Loucy (cell line): ENCODE results near the gene TRIO.

Experiments used
- H2AFZ ChIP-seq: fragments of 200-600 bp; sonication (generic); 2 replicates; pipeline ENCODE4 v1.6.0; 2016; ENCODE audit warnings: antibody characterized with exemption, mild to moderate bottlenecking, low read length, moderate library complexity
- H3F3A ChIP-seq: fragments of 200-600 bp; 2 replicates; pipeline ENCODE4 v1.6.0; 2016; ENCODE audit warnings: antibody characterized with exemption, low read depth, mild to moderate bottlenecking
- H3K27me3 ChIP-seq: fragments of 200-600 bp; sonication (generic); 2 replicates; pipeline ENCODE4 v1.6.1; 2014; ENCODE audit warnings: low read length, mild to moderate bottlenecking; ENCODE audit not compliant: insufficient read depth, poor library complexity, severe bottlenecking
- H3K36me3 ChIP-seq: fragments of 200-600 bp; sonication (generic); 2 replicates; pipeline ENCODE4 v1.6.1; 2016; ENCODE audit warnings: low read length; ENCODE audit not compliant: insufficient read depth
- H3K4me1 ChIP-seq: fragments of 200-600 bp; sonication (generic); 2 replicates; pipeline ENCODE4 v1.5.1; 2014; ENCODE audit warnings: low read length, mild to moderate bottlenecking; ENCODE audit not compliant: insufficient read depth, poor library complexity, severe bottlenecking
- H3K4me2 ChIP-seq: fragments of 200-600 bp; sonication (generic); 2 replicates; pipeline ENCODE4 v1.6.0; 2014; ENCODE audit warnings: antibody characterized with exemption, low read length, low read depth, mild to moderate bottlenecking; ENCODE audit not compliant: poor library complexity, severe bottlenecking
- H3K4me3 ChIP-seq: fragments of 200-600 bp; sonication (generic); 2 replicates; pipeline ENCODE4 v1.5.1; 2014; ENCODE audit warnings: low read length, mild to moderate bottlenecking, mixed read lengths; ENCODE audit not compliant: poor library complexity, severe bottlenecking
- H3K79me2 ChIP-seq: fragments of 200-600 bp; sonication (generic); 2 replicates; pipeline ENCODE4 v1.6.1; 2014; ENCODE audit warnings: low read length; ENCODE audit not compliant: insufficient read depth
- H3K9ac ChIP-seq: fragments of 200-600 bp; sonication (generic); 2 replicates; pipeline ENCODE4 v1.6.0; 2014; ENCODE audit warnings: mild to moderate bottlenecking, low read depth, low read length, moderate library complexity; ENCODE audit not compliant: poor library complexity, severe bottlenecking
- H3K9me2 ChIP-seq: fragments of 200-600 bp; sonication (generic); replicated peaks from 2 replicates; pipeline ENCODE4 v1.6.1; 2016; ENCODE audit warnings: low read depth, low read length, mixed read lengths
- H3K9me3 ChIP-seq: fragments of 200-600 bp; sonication (generic); 2 replicates; pipeline ENCODE4 v1.6.1; 2014; ENCODE audit warnings: mild to moderate bottlenecking, antibody characterized with exemption, low read length, low read depth; ENCODE audit not compliant: insufficient read depth
- H4K20me1 ChIP-seq: fragments of 200-600 bp; sonication (generic); 2 replicates; pipeline ENCODE4 v1.6.0; 2014; ENCODE audit warnings: antibody characterized with exemption, low read length, mild to moderate bottlenecking; ENCODE audit not compliant: insufficient read depth, poor library complexity, severe bottlenecking
- CTCF ChIP-seq: fragments of 200-600 bp; sonication (generic); conservative IDR thresholded peaks from 2 replicates; pipeline ENCODE4 v1.5.1; 2014; ENCODE audit warnings: mild to moderate bottlenecking, antibody characterized with exemption, low read length
- EZH2phosphoT487 ChIP-seq: fragments of 200-600 bp; IDR thresholded peaks from 2 replicates; pipeline ENCODE4 v1.6.1; 2018; ENCODE audit warnings: antibody characterized with exemption, mild to moderate bottlenecking, moderate library complexity, borderline replicate concordance

TRIO gene

GRCh38 chr5:14356305-14356704, 213.2 kb downstream of the TRIO start:
- no peak overlapping the region for H3K4me3 ChIP-seq
- H3K79me2 ChIP-seq, result no peaks in the 10 kb centered on the region
- no peaks in the 10 kb centered on the region for H3K9me2 ChIP-seq
- H3K9ac ChIP-seq, result no peak overlapping the region
- H3K27me3 ChIP-seq, result no peaks in the 10 kb centered on the region
- H4K20me1 ChIP-seq, result no peaks in the 10 kb centered on the region
- peaks cover 42% of the 10 kb centered on the region; the same call in 1 of the 2 replicates for H3K36me3 ChIP-seq
- no peak overlapping the region for H2AFZ ChIP-seq
- no peaks in the 10 kb centered on the region for H3F3A ChIP-seq
- no peaks in the 10 kb centered on the region for H3K9me3 ChIP-seq
- no peaks in the 10 kb centered on the region for H3K4me1 ChIP-seq
- H3K4me2 ChIP-seq, result no peak overlapping the region
- TF ChIP-seq CTCF, result no peak
- TF ChIP-seq EZH2phosphoT487, result no peak

- Histone ChIP-seq H3K9ac (no peak overlapping the region), H3K79me2 (no peaks in the 10 kb centered on the region)
Measured at GRCh38 chr5:14357441-14357840, 214.3 kb downstream of the TRIO start.

GRCh38 chr5:14357851-14358250, 214.7 kb downstream of the TRIO start:
- TF ChIP-seq EZH2phosphoT487 (no peak), CTCF (no peak)
- H3F3A ChIP-seq, result no peaks in the 10 kb centered on the region

More at GRCh38 chr5:14357441-14357840, 214.3 kb downstream of the TRIO start:
- H3K4me2 ChIP-seq, result no peak overlapping the region
- no peak overlapping the region for H3K4me3 ChIP-seq
- no peaks in the 10 kb centered on the region for H3K27me3 ChIP-seq
- peaks cover 50% of the 10 kb centered on the region; the same call in 1 of the 2 replicates for H3K36me3 ChIP-seq
- H3K4me1 ChIP-seq, result no peaks in the 10 kb centered on the region
- TF ChIP-seq EZH2phosphoT487 (no peak), CTCF (no peak)
- H3F3A ChIP-seq, result no peaks in the 10 kb centered on the region
- no peaks in the 10 kb centered on the region for H3K9me2 ChIP-seq
- H3K9me3 ChIP-seq, result no peaks in the 10 kb centered on the region
- H4K20me1 ChIP-seq, result no peaks in the 10 kb centered on the region
- no peak overlapping the region for H2AFZ ChIP-seq

More at GRCh38 chr5:14357851-14358250, 214.7 kb downstream of the TRIO start:
- H3K4me3 ChIP-seq, result no peak overlapping the region
- no peak overlapping the region for H3K4me2 ChIP-seq
- H3K9me2 ChIP-seq, result no peaks in the 10 kb centered on the region
- no peak overlapping the region for H2AFZ ChIP-seq
- no peaks in the 10 kb centered on the region for H3K4me1 ChIP-seq
- H3K36me3 ChIP-seq, result peaks cover 53% of the 10 kb centered on the region; the same call in 1 of the 2 replicates
- no peaks in the 10 kb centered on the region for H3K79me2 ChIP-seq
- H3K27me3 ChIP-seq, result no peaks in the 10 kb centered on the region
- no peaks in the 10 kb centered on the region for H3K9me3 ChIP-seq
- H4K20me1 ChIP-seq, result no peaks in the 10 kb centered on the region
- no peak overlapping the region for H3K9ac ChIP-seq
